ENCODE results near the gene UNK.

- TF ChIP-seq, protein P1, sequence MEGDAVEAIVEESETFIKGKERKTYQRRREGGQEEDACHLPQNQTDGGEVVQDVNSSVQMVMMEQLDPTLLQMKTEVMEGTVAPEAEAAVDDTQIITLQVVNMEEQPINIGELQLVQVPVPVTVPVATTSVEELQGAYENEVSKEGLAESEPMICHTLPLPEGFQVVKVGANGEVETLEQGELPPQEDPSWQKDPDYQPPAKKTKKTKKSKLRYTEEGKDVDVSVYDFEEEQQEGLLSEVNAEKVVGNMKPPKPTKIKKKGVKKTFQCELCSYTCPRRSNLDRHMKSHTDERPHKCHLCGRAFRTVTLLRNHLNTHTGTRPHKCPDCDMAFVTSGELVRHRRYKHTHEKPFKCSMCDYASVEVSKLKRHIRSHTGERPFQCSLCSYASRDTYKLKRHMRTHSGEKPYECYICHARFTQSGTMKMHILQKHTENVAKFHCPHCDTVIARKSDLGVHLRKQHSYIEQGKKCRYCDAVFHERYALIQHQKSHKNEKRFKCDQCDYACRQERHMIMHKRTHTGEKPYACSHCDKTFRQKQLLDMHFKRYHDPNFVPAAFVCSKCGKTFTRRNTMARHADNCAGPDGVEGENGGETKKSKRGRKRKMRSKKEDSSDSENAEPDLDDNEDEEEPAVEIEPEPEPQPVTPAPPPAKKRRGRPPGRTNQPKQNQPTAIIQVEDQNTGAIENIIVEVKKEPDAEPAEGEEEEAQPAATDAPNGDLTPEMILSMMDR (IDR thresholded peaks at IDR 0.05; ENCODE audit: low read depth, low read length, missing input control): peak; percentile 57
- TF ChIP-seq, protein P2, sequence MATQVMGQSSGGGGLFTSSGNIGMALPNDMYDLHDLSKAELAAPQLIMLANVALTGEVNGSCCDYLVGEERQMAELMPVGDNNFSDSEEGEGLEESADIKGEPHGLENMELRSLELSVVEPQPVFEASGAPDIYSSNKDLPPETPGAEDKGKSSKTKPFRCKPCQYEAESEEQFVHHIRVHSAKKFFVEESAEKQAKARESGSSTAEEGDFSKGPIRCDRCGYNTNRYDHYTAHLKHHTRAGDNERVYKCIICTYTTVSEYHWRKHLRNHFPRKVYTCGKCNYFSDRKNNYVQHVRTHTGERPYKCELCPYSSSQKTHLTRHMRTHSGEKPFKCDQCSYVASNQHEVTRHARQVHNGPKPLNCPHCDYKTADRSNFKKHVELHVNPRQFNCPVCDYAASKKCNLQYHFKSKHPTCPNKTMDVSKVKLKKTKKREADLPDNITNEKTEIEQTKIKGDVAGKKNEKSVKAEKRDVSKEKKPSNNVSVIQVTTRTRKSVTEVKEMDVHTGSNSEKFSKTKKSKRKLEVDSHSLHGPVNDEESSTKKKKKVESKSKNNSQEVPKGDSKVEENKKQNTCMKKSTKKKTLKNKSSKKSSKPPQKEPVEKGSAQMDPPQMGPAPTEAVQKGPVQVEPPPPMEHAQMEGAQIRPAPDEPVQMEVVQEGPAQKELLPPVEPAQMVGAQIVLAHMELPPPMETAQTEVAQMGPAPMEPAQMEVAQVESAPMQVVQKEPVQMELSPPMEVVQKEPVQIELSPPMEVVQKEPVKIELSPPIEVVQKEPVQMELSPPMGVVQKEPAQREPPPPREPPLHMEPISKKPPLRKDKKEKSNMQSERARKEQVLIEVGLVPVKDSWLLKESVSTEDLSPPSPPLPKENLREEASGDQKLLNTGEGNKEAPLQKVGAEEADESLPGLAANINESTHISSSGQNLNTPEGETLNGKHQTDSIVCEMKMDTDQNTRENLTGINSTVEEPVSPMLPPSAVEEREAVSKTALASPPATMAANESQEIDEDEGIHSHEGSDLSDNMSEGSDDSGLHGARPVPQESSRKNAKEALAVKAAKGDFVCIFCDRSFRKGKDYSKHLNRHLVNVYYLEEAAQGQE (IDR thresholded peaks at IDR 0.05): no peak
- no peak for TF ChIP-seq SP1 (IDR thresholded peaks at IDR 0.05)
- TF ChIP-seq, protein P3, sequence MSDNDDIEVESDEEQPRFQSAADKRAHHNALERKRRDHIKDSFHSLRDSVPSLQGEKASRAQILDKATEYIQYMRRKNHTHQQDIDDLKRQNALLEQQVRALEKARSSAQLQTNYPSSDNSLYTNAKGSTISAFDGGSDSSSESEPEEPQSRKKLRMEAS (IDR thresholded peaks at IDR 0.05): no peak
- TF ChIP-seq YY1 (IDR thresholded peaks at IDR 0.05): no peak
- peak in 1 of 2 donors; percentile 18 for TF ChIP-seq JUND (IDR thresholded peaks at IDR 0.05)
- no peak for TF ChIP-seq NR2F2 (IDR thresholded peaks at IDR 0.05)
- TF ChIP-seq FOXA1 (IDR thresholded peaks at IDR 0.05): no peak
- TF ChIP-seq EGR1 (IDR thresholded peaks at IDR 0.05; ENCODE audit: low read depth in 2 of 2): no peak
- TF ChIP-seq, protein P4, sequence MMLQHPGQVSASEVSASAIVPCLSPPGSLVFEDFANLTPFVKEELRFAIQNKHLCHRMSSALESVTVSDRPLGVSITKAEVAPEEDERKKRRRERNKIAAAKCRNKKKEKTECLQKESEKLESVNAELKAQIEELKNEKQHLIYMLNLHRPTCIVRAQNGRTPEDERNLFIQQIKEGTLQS (IDR thresholded peaks at IDR 0.05): no peak
Measured at GRCh38 chr17:75783069-75783783, 1.4 kb upstream of the UNK start.
